DOHH2 (cell line): ENCODE results near the gene TEX264.

Source experiments
- H3F3A ChIP-seq: fragments of 200-600 bp; sonication (generic), shearing (Covaris generic); 2 replicates; pipeline ENCODE4 v1.6.0; 2016; ENCODE audit warnings: antibody characterized with exemption, mild to moderate bottlenecking; ENCODE audit not compliant: control insufficient read depth, insufficient read depth
- H3K27ac ChIP-seq: fragments of 200-600 bp; sonication (generic); 2 replicates; pipeline ENCODE4 v1.5.1; 2014; ENCODE audit warnings: low read depth, mild to moderate bottlenecking, low read length, moderate library complexity
- H3K27me3 ChIP-seq: fragments of 200-600 bp; sonication (generic); 2 replicates; pipeline ENCODE4 v1.6.1; 2014; ENCODE audit warnings: mild to moderate bottlenecking, low read length, mixed read lengths; ENCODE audit not compliant: control insufficient read depth
- H3K36me3 ChIP-seq: fragments of 200-600 bp; sonication (generic); 2 replicates; pipeline ENCODE4 v1.6.1; 2014; ENCODE audit warnings: mild to moderate bottlenecking, low read length, moderate library complexity, mixed read lengths; ENCODE audit not compliant: control insufficient read depth
- H3K4me1 ChIP-seq: fragments of 200-600 bp; sonication (generic); 2 replicates; pipeline ENCODE4 v1.6.1; 2014; ENCODE audit warnings: mild to moderate bottlenecking, low read length, mixed read lengths; ENCODE audit not compliant: control insufficient read depth
- H3K4me2 ChIP-seq: fragments of 200-600 bp; sonication (generic); 2 replicates; pipeline ENCODE4 v1.6.0; 2014; ENCODE audit warnings: mild to moderate bottlenecking, low read length, moderate library complexity
- H3K4me3 ChIP-seq: fragments of 200-600 bp; sonication (generic); 2 replicates; pipeline ENCODE4 v1.5.1; 2014; ENCODE audit warnings: mild to moderate bottlenecking, low read length, mixed read lengths
- H3K79me2 ChIP-seq: fragments of 200-600 bp; sonication (generic); 2 replicates; pipeline ENCODE4 v1.6.1; 2014; ENCODE audit warnings: mild to moderate bottlenecking, low read length, mixed read lengths; ENCODE audit not compliant: control insufficient read depth
- H3K9me2 ChIP-seq: fragments of 200-600 bp; sonication (generic); replicated peaks from 2 replicates; pipeline ENCODE4 v1.6.1; 2014; ENCODE audit warnings: mild to moderate bottlenecking, low read length, mixed read lengths; ENCODE audit not compliant: control insufficient read depth
- H3K9me3 ChIP-seq: fragments of 200-600 bp; sonication (generic); 2 replicates; pipeline ENCODE4 v1.6.1; 2014; ENCODE audit warnings: antibody characterized with exemption, low read length, mixed read lengths; ENCODE audit not compliant: control insufficient read depth, insufficient read depth
- H4K20me1 ChIP-seq: fragments of 200-600 bp; sonication (generic); 2 replicates; pipeline ENCODE4 v1.6.0; 2014; ENCODE audit warnings: low read depth, mild to moderate bottlenecking, antibody characterized with exemption, low read length, moderate library complexity; ENCODE audit not compliant: control insufficient read depth, insufficient read depth
- CTCF ChIP-seq: fragments of 200-600 bp; sonication (generic); IDR thresholded peaks from one replicate; pipeline ENCODE4 v1.5.1; 2014; ENCODE audit warnings: antibody characterized with exemption, mild to moderate bottlenecking, low read depth, low read length; ENCODE audit not compliant: poor library complexity, severe bottlenecking
- EZH2phosphoT487 ChIP-seq: fragments of 200-600 bp; sonication (generic); IDR thresholded peaks from 2 replicates; pipeline ENCODE4 v1.6.1; 2017; ENCODE audit warnings: borderline replicate concordance, mild to moderate bottlenecking, antibody characterized with exemption, low read length, moderate library complexity, mixed read lengths

TEX264 gene

GRCh38 chr3:51703761-51704510, 32.9 kb downstream of the TEX264 start:
- Histone ChIP-seq H3K27me3 (no peaks in the 10 kb centered on the region), H3K9me3 (no peaks in the 10 kb centered on the region), H3K9me2 (no peaks in the 10 kb centered on the region), H3K4me1 (no peaks in the 10 kb centered on the region), H3K36me3 (peaks cover 25% of the 10 kb centered on the region), H3K27ac (no peak overlapping the region), H3K79me2 (no peaks in the 10 kb centered on the region), H3F3A (no peaks in the 10 kb centered on the region), H4K20me1 (no peaks in the 10 kb centered on the region), H3K4me3 (no peak overlapping the region), H3K4me2 (no peak overlapping the region)
- TF ChIP-seq CTCF: no peak
- no peak for TF ChIP-seq EZH2phosphoT487

- Histone ChIP-seq H3K4me1 (no peaks in the 10 kb centered on the region), H3F3A (no peaks in the 10 kb centered on the region), H3K9me3 (no peaks in the 10 kb centered on the region), H3K79me2 (no peaks in the 10 kb centered on the region), H4K20me1 (no peaks in the 10 kb centered on the region), H3K36me3 (peaks cover 19% of the 10 kb centered on the region), H3K27me3 (no peaks in the 10 kb centered on the region), H3K27ac (no peak overlapping the region), H3K9me2 (no peaks in the 10 kb centered on the region), H3K4me3 (no peak overlapping the region), H3K4me2 (no peak overlapping the region)
- TF ChIP-seq EZH2phosphoT487 (no peak), CTCF (no peak)
These were observed 33.5 kb downstream of the TEX264 start for GRCh38 chr3:51704511-51704950.

- H3K79me2 ChIP-seq: no peaks in the 10 kb centered on the region
- H3K9me2 ChIP-seq: no peaks in the 10 kb centered on the region
- TF ChIP-seq CTCF (no peak), EZH2phosphoT487 (no peak)
- H3K4me1 ChIP-seq: no peaks in the 10 kb centered on the region
- H4K20me1 ChIP-seq: no peaks in the 10 kb centered on the region
- H3K36me3 ChIP-seq: peaks cover 11% of the 10 kb centered on the region; the same call in 1 of the 2 replicates
- H3K27me3 ChIP-seq: no peaks in the 10 kb centered on the region
- no peaks in the 10 kb centered on the region for H3K9me3 ChIP-seq
- no peak overlapping the region for H3K4me3 ChIP-seq
- no peak overlapping the region for H3K27ac ChIP-seq
- H3K4me2 ChIP-seq: no peak overlapping the region
- H3F3A ChIP-seq: no peaks in the 10 kb centered on the region
These were observed 34.4 kb downstream of the TEX264 start for GRCh38 chr3:51705276-51706020.
